ENCODE results near the gene PHYH.

The PHYH gene

DNA sequence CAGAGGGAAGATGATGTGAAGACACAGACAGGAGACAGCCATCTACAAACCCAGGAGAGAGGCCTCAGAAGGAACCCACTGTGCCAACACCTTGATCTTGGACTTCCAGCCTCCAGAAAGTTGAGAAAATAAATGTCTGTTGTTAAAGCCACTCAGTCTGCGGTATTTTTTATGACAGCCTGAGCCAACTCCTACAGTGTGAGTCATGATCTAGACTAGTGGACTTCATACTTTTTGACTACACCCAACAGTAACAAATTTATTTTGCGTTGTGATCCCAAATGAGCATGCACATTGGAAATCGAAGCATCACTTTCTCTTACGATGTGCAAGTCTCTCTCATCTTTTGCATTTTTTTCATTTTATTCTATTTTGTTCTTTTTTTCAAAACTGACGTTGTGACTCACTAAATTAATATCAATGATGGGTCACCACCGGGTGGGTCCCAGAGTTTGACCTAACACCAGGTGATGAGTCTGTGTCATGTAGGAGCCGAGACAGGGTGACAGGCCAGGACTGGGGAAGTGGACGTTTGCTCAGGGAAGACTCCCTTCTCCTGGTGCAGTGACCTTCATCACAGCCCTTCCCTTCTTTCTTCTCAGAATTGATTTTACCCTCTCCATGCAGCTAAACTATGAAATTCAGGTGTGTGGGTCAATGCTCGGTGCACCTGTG, 28.9 kb downstream of the PHYH start:
- Histone ChIP-seq H3K4me3 (replicated peaks; ENCODE audit: insufficient read depth, low read length) (no peak overlapping the region), H3K27me3 (ENCODE audit: insufficient read depth, poor library complexity, severe bottlenecking) (no peaks in the 10 kb centered on the region), H3K27ac (replicated peaks) (no peak overlapping the region)
- DNase-seq (ENCODE audit: low read depth in 1 of 2, low spot score in 1 of 2): no peak
- TF ChIP-seq REST (IDR thresholded peaks at IDR 0.05; ENCODE audit: insufficient replicate concordance, low read depth) (no peak), SPI1 (IDR thresholded peaks at IDR 0.05; ENCODE audit: borderline replicate concordance, low read depth) (no peak), GABPA (IDR thresholded peaks at IDR 0.05; ENCODE audit: low read depth) (no peak), POLR2AphosphoS5 (IDR thresholded peaks at IDR 0.05; ENCODE audit: low read depth) (no peak)
- TF ChIP-seq, protein P1, sequence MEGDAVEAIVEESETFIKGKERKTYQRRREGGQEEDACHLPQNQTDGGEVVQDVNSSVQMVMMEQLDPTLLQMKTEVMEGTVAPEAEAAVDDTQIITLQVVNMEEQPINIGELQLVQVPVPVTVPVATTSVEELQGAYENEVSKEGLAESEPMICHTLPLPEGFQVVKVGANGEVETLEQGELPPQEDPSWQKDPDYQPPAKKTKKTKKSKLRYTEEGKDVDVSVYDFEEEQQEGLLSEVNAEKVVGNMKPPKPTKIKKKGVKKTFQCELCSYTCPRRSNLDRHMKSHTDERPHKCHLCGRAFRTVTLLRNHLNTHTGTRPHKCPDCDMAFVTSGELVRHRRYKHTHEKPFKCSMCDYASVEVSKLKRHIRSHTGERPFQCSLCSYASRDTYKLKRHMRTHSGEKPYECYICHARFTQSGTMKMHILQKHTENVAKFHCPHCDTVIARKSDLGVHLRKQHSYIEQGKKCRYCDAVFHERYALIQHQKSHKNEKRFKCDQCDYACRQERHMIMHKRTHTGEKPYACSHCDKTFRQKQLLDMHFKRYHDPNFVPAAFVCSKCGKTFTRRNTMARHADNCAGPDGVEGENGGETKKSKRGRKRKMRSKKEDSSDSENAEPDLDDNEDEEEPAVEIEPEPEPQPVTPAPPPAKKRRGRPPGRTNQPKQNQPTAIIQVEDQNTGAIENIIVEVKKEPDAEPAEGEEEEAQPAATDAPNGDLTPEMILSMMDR (IDR thresholded peaks at IDR 0.05; ENCODE audit: insufficient read depth, low read length): no peak

GRCh38 chr10:13268841-13269240, 31.0 kb downstream of the PHYH start:
- no peak overlapping the region for H3K27ac ChIP-seq (replicated peaks)
- no peak for TF ChIP-seq GABPA (IDR thresholded peaks at IDR 0.05; ENCODE audit: low read depth)
- no peak for TF ChIP-seq POLR2AphosphoS5 (IDR thresholded peaks at IDR 0.05; ENCODE audit: low read depth)
- TF ChIP-seq SPI1 (IDR thresholded peaks at IDR 0.05; ENCODE audit: borderline replicate concordance, low read depth): no peak
- TF ChIP-seq, protein P1 (IDR thresholded peaks at IDR 0.05; ENCODE audit: insufficient read depth, low read length): no peak
- TF ChIP-seq REST (IDR thresholded peaks at IDR 0.05; ENCODE audit: insufficient replicate concordance, low read depth): no peak
- DNase-seq (ENCODE audit: low read depth in 1 of 2, low spot score in 1 of 2): no peak

GRCh38 chr10:13268310-13268709, 31.6 kb downstream of the PHYH start:
- no peak overlapping the region for H3K27ac ChIP-seq (replicated peaks)
- TF ChIP-seq, protein P1 (IDR thresholded peaks at IDR 0.05; ENCODE audit: insufficient read depth, low read length): no peak
- TF ChIP-seq GABPA (IDR thresholded peaks at IDR 0.05; ENCODE audit: low read depth): no peak
- no peak for TF ChIP-seq SPI1 (IDR thresholded peaks at IDR 0.05; ENCODE audit: borderline replicate concordance, low read depth)
- no peak for TF ChIP-seq REST (IDR thresholded peaks at IDR 0.05; ENCODE audit: insufficient replicate concordance, low read depth)
- TF ChIP-seq POLR2AphosphoS5 (IDR thresholded peaks at IDR 0.05; ENCODE audit: low read depth): no peak
- no peak overlapping the region for H3K4me3 ChIP-seq (replicated peaks; ENCODE audit: insufficient read depth, low read length)
- no peak for DNase-seq (ENCODE audit: low read depth in 1 of 2, low spot score in 1 of 2)
- H3K27me3 ChIP-seq (ENCODE audit: insufficient read depth, poor library complexity, severe bottlenecking): no peaks in the 10 kb centered on the region

More at GRCh38 chr10:13268841-13269240, 31.0 kb downstream of the PHYH start:
- Histone ChIP-seq H3K27me3 (ENCODE audit: insufficient read depth, poor library complexity, severe bottlenecking) (no peaks in the 10 kb centered on the region), H3K4me3 (replicated peaks; ENCODE audit: insufficient read depth, low read length) (no peak overlapping the region)

Measured in HL-60 (cell line).